Sigmoid colon (tissue), 4 donors: ENCODE measurements around the gene KRT81.

Experiments used
- CTCF ChIP-seq, 4 experiments: fragments of 450-650 bp in 3 of 4; fragments of 200-600 bp in 1 of 4; IDR thresholded peaks; one replicate each; pipeline ENCODE4 v1.5.1; 2016 to 2019; ENCODE audit warnings: antibody characterized with exemption in 4 of 4, mild to moderate bottlenecking in 3 of 4, moderate library complexity in 2 of 4
- EP300 ChIP-seq, 4 donors: sonication (generic); formaldehyde crosslinking; IDR thresholded peaks; one replicate each; pipeline ENCODE4 v1.6.1; 2017; ENCODE audit warnings: antibody characterized with exemption in 4 of 4
- POLR2A ChIP-seq, 2 donors: fragments of 450-650 bp; IDR thresholded peaks; one replicate each; pipeline ENCODE4 v1.6.1; 2016; ENCODE audit warnings: antibody characterized with exemption in 2 of 2, mild to moderate bottlenecking in 2 of 2, moderate library complexity in 2 of 2
- POLR2AphosphoS5 ChIP-seq, 4 donors: sonication (generic); formaldehyde crosslinking; IDR thresholded peaks; one replicate each; pipeline ENCODE4 v1.6.1; 2017; ENCODE audit warnings: antibody characterized with exemption in 4 of 4

- TF ChIP-seq CTCF (IDR thresholded peaks at IDR 0.05) (no peak), POLR2AphosphoS5 (IDR thresholded peaks at IDR 0.05) (no peak), POLR2A (IDR thresholded peaks at IDR 0.05) (no peak), EP300 (IDR thresholded peaks at IDR 0.05) (no peak)
These were observed 23.1 kb downstream of the KRT81 start for GRCh38 chr12:52268212-52268611.
